CD4-positive, alpha-beta T cell treated with Interleukin-17A for 4 hours (primary cell): Measurements from ENCODE around the gene TOMM22.

Experiments
- DNase-seq: peaks from one replicate; pipeline ENCODE4 v3.0.0-alpha.2; 2020; ENCODE audit warnings: mixed read lengths

Gene TOMM22

DNA sequence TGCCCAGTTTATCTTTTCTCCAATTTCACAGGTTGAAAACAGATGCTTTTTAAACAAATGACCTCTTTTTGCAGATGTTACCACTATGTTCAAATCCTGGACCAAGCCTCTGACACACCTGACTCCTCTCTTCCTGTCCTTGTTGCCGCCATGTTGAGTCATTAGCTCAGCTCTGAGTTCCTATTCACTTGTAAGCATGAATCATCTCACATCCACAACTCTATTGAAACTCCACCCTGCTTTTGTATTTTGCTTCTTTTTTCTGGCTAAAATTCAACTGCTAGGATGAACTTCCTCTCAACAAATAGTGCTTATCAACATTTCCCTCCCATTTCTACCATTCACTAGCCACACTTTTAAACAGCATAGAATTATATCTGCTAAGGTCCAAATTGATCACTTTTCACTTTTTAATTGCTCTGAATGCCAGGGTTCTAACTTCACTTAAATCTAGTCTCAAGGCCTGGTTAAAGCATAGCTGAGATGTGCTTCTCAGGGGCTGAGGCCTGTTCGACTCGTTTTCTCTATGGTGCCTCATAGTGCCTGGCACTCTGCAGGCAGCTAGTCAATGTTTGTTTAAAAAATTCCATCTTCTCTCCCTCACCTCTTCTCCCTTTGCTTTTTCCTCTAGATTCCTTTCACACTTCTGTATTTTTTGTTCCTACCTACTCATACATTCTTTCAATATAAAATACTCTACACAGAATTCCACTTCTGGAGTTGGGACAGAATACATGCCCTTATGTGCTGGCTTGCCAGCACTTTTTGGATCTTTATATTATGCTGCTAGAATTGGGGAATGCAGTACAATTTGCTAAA lies 15.1 kb downstream of the TOMM22 start:
- DNase-seq, result peak; percentile 65

GRCh38 chr22:38697425-38698089 lies 15.8 kb downstream of the TOMM22 start:
- DNase-seq, result no peak

- no peak for DNase-seq
These were observed 16.8 kb downstream of the TOMM22 start for GRCh38 chr22:38698407-38699094.

DNA sequence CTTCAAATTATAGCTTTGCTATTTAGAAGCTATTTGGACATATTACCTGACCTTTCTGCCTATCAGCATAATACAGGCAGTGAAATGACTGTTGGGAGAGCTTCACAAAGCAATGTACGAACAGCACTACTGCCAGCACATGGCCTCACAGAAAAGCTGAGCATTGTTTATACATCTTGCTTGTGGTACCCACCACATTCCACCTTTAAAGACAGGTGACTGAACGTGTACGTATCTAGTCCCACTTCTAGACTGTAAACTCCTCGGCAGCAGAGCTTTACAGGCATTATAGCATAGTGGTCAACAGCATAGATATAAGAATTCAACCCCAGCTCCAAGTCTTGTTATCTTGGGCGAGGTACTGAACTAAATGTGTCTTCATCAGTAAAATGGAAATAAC lies 17.4 kb downstream of the TOMM22 start:
- DNase-seq, result no peak

- DNase-seq, result no peak
These were observed 18.0 kb downstream of the TOMM22 start for GRCh38 chr22:38699784-38700183.

- no peak for DNase-seq
These were observed 18.6 kb downstream of the TOMM22 start for GRCh38 chr22:38700270-38700788.

DNA sequence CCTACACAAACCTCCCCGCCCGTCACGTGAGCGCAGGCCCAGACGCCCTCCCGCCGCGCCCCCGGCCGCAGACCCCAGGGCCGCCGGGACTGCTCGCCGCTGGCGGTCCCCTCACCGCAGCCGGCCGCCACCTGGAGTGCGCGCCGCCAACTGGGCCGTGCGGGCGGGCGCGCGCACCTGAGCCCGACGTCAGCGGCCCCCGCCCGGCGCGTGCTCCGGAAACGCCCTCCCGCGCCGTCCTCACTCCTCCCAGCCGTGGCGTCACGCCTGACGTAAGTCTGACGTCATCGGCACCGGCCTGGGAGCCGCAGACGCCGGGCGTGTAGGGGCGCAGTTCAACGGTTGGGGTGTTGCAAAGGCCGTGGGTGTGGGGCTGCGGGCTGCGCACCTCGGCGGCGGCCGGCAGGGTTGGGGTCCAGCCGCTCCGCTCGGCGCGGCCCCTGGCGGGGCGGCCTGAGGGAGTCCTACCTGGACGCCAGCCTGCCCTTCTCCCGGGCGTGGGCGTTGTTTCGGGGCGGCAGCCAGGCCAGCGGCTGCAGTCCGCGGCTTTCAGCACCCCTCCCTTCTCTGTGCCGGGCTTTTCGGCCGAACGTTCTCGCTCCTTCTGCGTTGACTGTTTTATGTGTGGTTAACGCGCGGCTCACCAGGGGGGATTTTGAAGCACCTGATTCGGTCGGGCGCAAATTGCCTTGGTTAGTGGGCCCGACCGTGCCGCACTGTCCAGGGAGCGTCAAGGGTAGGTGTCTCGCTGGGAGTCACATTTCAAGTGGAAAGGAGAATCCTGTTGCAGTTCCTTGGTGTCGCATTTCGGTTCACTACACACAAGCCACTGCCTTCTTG lies 19.3 kb downstream of the TOMM22 start, which contains the start of gene JOSD1:
JOSD1 (minus strand) TSS at position 155 of the 840 bp plus-strand sequence. CDS start 956 bp downstream, outside the sequence.
- DNase-seq, result peak; percentile 96

GRCh38 chr22:38704654-38705234 lies 23.0 kb downstream of the TOMM22 start:
- no peak for DNase-seq

GRCh38 chr22:38705235-38706100 lies 23.7 kb downstream of the TOMM22 start, which contains the start of gene GTPBP1:
Gene GTPBP1 (plus strand): TSS chr22:38705944. CDS start chr22:38705956, 12 bp downstream.
- peak; percentile 96 for DNase-seq

DNA sequence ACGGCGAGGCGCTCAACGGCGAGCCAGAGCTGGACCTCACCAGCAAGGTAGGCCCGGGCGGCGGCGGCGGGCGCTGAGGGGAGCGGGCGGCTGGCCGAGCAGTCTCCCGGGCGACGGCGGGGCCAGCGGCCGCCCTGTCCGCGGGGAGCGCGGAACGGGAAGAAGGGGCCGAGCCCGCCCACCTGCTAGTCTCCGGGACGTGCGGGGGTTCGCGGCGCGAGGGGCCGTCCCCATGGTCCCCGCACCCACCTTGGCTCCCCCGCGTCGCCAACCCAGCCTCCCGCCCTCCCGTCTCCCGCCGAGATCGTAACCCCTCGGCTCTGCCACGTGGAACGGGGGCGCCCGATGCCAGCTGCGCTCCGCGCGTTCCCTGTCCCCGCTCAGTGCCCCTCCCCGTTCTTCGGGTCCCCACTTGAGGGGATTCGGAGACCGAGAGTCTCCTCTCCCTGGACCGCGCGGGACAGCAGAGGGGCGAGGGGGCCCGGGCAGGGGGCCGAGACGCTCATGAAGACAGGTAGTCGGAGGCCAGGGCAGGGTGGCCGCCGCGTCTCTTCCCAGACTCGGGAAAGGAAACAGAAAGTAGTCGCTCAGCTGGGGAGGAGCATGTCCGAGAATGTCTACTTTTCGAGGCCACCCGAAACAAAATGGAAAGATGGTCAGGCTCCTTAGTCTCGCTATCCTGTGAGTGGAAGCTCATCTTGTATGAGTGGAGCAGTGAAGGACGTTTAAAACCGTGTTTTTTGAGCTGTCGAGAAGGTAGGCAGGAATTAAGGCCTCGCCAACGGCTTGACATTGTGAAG lies 24.5 kb downstream of the TOMM22 start:
- DNase-seq, result peak; percentile 39

DNA sequence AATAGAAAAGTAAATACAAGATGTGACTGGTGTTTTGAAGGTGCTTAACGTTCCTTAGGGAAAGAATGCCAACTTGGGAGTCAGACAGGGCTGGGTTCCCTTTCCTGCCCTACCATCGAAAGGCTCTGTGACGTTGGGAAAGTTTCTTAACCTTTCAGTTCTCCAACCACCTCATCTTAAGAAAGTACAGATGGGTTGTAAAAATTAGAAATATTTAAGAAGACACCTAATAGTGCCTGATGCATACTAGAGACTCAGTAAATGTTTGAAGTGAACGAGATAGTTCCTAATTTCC lies 25.1 kb downstream of the TOMM22 start:
- DNase-seq, result no peak

- DNase-seq, result no peak
These were observed 25.6 kb downstream of the TOMM22 start for GRCh38 chr22:38707346-38707745.

- no peak for DNase-seq
These were observed 26.2 kb downstream of the TOMM22 start for GRCh38 chr22:38707984-38708383.

- DNase-seq, result no peak
These were observed 27.5 kb downstream of the TOMM22 start for GRCh38 chr22:38709306-38709705.

DNA sequence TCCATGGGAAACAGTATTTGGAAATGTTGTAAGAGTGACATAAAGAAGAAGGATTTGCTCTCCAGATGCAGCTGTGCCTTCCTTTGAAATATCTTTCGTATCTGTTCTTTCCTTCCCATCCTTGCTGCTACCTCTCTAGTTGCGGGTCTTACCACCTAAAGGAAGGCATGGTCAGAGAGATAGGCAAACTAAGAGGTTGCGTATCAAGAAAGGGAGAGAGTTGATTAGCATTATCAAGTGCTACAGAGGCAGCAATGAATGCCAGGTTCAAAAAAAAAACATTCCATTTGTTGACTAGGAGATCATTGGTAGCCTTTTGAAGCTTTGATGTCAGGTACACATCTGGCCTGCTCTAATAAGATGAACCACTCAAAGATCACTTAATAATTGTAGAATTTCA lies 28.6 kb downstream of the TOMM22 start:
- no peak for DNase-seq

DNA sequence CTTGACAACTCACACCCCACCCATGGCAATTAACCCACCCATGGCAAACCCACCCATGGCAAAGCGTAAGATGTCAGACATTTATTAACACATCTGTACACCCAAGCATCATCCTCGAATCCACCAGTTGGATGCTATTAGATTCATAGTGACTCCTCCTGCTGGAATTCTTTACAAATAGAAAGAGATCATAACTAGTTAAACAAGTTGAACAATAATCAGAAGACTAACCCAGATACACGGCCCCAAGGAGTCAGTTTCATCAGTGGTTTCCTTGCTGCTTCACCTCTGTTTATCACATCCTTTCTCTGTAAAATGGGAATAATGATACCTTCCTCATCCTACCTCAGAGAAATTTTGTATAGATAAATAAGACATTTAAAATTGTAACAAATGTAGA lies 29.1 kb downstream of the TOMM22 start:
- DNase-seq, result no peak

DNA sequence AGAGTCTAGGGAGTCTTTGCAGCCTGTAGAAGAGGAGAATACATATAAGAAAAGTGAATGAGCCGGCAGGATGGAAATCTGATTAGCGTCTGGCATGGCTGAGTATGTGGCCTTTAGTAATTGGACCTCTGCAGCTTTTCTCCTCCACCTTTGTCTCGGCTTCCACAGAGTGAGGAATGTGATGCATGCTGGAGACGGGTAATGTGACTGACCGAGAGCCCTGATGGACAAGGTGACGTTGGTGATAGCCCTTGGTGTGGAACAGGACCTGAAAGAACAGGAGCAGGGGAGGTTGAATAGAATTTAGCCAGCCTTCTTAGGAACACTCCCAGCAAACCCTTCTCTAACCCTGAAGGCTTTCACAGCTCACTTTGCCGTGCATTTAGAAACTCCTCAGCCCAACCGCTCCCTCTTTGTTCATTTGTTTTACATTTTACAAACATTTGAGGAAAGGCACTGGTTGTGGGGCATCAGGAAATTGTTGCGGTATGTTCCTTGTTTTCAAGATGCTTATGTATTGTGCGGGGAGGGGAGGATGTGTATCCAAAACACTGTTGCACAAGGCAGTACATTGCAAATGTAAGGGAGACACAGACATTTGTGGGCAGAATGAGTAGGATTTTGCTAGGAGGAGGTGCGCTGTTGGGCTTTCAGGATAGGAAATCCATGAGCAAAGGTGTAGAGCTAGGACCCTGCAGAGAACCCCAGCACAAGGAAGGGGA lies 30.9 kb downstream of the TOMM22 start:
- DNase-seq, result no peak

DNA sequence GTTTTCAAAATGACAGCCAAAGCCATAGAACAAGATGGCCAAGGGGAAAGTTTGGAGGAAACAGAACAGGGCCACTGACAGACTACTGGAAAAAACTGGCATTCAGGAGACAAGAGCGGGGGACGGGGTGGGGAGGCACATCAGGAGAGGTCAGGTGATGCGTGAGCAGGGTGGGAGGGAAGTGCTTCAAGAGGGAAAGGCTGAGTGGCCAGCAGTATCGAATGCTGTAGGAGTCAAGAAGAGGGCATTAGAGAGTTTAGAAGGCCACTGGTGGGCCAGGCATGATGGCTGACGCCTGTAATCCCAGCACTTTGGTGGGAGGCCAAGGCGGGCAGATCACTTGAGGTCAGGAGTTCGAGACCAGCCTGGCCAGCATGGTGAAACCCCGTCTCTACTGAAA lies 32.2 kb downstream of the TOMM22 start:
- DNase-seq, result no peak

DNA sequence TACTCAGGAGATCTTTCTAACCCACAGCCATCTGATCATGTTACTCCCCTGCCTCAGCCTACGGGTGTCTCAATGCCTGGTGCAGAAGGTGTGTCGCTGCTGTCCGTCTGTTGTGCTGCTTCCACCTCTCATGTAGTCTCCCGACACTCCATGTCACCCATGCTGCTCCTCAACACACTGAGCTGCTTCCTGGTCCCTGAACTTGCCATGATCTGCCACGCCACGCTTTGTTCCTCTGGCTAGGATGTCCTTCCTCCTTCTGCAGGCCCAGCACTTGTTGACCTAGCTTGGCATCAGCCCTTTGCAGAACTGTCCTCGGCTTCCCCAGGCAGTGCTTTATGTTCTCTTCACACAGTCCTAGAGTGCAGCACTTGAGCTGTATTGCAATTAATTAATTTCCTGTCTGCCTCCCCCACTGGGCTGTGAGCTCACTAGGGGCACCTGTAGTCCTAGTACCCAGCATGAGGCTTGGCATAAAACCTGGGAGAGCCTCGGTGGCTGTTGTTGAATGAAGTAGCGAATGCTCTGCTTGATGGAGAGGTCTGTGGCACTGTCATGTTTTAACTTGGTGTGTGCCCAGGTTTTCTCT lies 33.5 kb downstream of the TOMM22 start:
- DNase-seq, result no peak
